Neuron (in vitro differentiated cells): ENCODE results near the gene CHCHD3.
"Not testable (repeated sequence)": the region's sequence is repeated elsewhere in the genome, so short reads cannot be mapped to it uniquely, and the experiment has no call there.

Experiments used
- H2AFZ ChIP-seq: one replicate; pipeline ENCODE4 v1.6.1; 2013; ENCODE audit warnings: low read depth, mild to moderate bottlenecking, inconsistent platforms, low read length, moderate library complexity
- H3K27me3 ChIP-seq: one replicate; pipeline ENCODE4 v1.6.1; 2013; ENCODE audit warnings: low read length; ENCODE audit not compliant: insufficient read depth
- H3K36me3 ChIP-seq: one replicate; pipeline ENCODE4 v1.6.1; 2013; ENCODE audit warnings: low read length; ENCODE audit not compliant: insufficient read depth
- H3K4me1 ChIP-seq: one replicate; pipeline ENCODE4 v1.6.1; 2013; ENCODE audit warnings: low read length; ENCODE audit not compliant: insufficient read depth
- H3K4me3 ChIP-seq: 2 replicates; pipeline ENCODE4 v1.5.1; 2013; ENCODE audit warnings: mild to moderate bottlenecking, low read length, moderate library complexity
- H3K9me3 ChIP-seq: one replicate; pipeline ENCODE4 v1.6.1; 2013; ENCODE audit warnings: low read length

The CHCHD3 gene

DNA sequence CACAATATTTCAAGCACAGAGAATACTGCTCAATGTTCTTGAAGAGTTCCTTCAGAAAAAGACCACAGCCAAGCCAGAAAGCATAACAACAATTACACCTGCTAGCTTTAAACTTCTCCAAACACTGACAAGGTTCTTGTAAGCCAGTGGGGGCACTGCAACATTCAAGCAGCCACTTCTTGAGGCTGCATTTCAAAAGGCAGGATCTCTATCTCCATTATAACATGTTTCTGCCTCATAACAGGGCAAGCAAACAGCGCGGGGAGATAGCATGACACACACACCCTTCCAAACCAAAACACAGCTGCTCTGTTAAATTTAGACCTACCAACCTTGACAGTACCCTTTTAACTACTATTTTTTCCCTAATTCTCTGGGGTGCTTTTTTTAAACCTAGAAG lies 30.8 kb downstream of the CHCHD3 start:
- Histone ChIP-seq H3K27me3 (no peaks in the 10 kb centered on the region), H2AFZ (no peak overlapping the region), H3K36me3 (peaks cover 3% of the 10 kb centered on the region), H3K4me3 (no peak overlapping the region), H3K4me1 (peaks cover 7% of the 10 kb centered on the region), H3K9me3 (no peaks in the 10 kb centered on the region)

GRCh38 chr7:133050200-133050995 lies 31.5 kb downstream of the CHCHD3 start:
- H3K4me3 ChIP-seq: no peak overlapping the region
- no peaks in the 10 kb centered on the region for H3K9me3 ChIP-seq
- peaks cover 7% of the 10 kb centered on the region for H3K4me1 ChIP-seq
- H3K36me3 ChIP-seq: peaks cover 3% of the 10 kb centered on the region
- H3K27me3 ChIP-seq: no peaks in the 10 kb centered on the region
- no peak overlapping the region for H2AFZ ChIP-seq

DNA sequence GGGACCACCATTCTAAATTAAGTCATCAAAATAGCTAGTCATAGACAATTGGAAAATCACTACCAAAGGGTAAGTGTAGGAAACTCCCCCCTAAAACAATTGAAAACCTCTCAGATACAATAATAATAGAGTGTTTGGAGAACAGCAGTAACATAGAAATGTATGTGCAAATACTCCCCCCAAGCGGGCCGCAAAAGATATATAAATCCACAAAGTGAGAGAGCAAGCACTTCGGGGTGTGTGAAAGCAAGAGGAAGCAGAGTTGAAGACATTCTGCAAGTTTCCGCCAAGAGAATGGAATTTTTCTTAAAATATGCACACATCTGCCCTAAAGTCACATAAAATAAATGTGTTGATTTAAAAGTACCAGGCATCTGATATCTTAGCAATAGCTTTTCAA lies 33.3 kb downstream of the CHCHD3 start:
- Histone ChIP-seq H3K36me3 (peaks cover 3% of the 10 kb centered on the region), H3K27me3 (no peaks in the 10 kb centered on the region), H2AFZ (no peak overlapping the region), H3K9me3 (no peaks in the 10 kb centered on the region), H3K4me3 (no peak overlapping the region), H3K4me1 (peaks cover 13% of the 10 kb centered on the region)

DNA sequence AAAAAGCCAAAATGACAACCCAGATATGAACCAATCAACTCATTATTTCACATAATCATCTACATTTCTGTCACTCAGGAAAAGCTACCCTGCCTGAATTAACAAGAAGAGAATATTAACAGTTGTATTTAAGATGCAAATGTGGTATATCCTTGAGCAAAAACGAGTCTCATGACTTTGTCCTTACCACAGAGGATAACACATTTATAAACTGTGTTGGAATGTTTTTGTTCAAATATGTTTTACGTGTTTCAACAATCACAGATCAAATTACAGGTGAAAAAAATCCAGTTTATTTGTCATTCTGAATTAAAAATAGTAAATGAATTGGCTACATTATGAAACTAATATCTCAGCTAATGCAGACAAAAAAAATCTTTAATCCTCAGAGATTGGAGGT lies 34.6 kb downstream of the CHCHD3 start:
- Histone ChIP-seq H3K27me3 (no peaks in the 10 kb centered on the region), H2AFZ (no peak overlapping the region), H3K9me3 (no peaks in the 10 kb centered on the region), H3K36me3 (peaks cover 3% of the 10 kb centered on the region), H3K4me3 (no peak overlapping the region), H3K4me1 (peaks cover 11% of the 10 kb centered on the region)

- no peak overlapping the region for H2AFZ ChIP-seq
- H3K36me3 ChIP-seq: peaks cover 3% of the 10 kb centered on the region
- no peak overlapping the region for H3K4me3 ChIP-seq
- no peaks in the 10 kb centered on the region for H3K27me3 ChIP-seq
- peaks cover 8% of the 10 kb centered on the region for H3K4me1 ChIP-seq
- H3K9me3 ChIP-seq: peaks cover 1% of the 10 kb centered on the region
Measured at GRCh38 chr7:133044722-133045473, 37.0 kb downstream of the CHCHD3 start.

DNA sequence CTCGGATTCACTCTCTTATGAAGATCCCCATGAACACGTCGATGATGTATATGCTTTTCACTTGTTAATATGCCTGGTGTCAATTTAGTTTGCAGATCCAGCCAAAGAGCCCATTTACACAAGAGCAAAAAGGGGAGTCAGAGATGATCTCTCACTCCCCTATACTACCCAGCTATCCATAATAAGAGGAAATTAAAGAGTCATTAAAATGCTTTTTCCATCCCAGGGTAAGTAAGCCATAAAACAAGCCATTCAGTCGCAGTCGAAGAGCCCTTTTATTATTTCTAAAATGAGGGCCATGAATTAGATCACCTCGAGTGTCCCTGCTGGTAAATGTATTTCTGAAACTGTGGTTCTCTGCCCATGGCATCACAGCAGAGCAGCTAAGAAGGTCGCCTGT lies 41.2 kb downstream of the CHCHD3 start:
- no peaks in the 10 kb centered on the region for H3K36me3 ChIP-seq
- no peak overlapping the region for H2AFZ ChIP-seq
- H3K27me3 ChIP-seq: no peaks in the 10 kb centered on the region
- peaks cover 8% of the 10 kb centered on the region for H3K4me1 ChIP-seq
- H3K9me3 ChIP-seq: peaks cover 1% of the 10 kb centered on the region
- H3K4me3 ChIP-seq: no peak overlapping the region

GRCh38 chr7:133040178-133040577 lies 41.7 kb downstream of the CHCHD3 start:
- no peak overlapping the region for H3K4me3 ChIP-seq
- no peaks in the 10 kb centered on the region for H3K36me3 ChIP-seq
- no peak overlapping the region for H2AFZ ChIP-seq
- no peaks in the 10 kb centered on the region for H3K27me3 ChIP-seq
- peaks cover 1% of the 10 kb centered on the region for H3K9me3 ChIP-seq
- H3K4me1 ChIP-seq: peaks cover 6% of the 10 kb centered on the region

DNA sequence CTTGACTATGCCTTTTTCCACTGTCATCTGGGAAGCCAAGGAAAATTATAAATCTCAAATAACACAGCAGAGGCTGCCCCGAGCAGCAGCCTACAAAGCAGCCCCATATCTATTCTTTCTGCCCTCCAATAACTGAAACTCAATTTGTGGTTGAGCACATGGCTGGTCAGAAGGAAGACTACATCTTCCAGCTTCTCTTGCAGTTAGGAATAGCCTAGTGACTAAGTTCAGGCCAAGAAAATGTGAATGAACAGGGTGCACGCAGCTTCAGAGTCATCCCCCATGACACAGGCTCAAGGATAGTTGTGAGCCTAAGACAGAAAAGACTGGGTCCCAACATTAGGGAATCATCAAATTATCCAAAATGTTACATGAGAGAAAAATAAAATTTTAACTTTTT lies 42.3 kb downstream of the CHCHD3 start:
- Histone ChIP-seq H3K4me1 (peaks cover 1% of the 10 kb centered on the region), H3K4me3 (no peak overlapping the region), H3K36me3 (no peaks in the 10 kb centered on the region), H3K9me3 (peaks cover 1% of the 10 kb centered on the region), H3K27me3 (no peaks in the 10 kb centered on the region), H2AFZ (no peak overlapping the region)

DNA sequence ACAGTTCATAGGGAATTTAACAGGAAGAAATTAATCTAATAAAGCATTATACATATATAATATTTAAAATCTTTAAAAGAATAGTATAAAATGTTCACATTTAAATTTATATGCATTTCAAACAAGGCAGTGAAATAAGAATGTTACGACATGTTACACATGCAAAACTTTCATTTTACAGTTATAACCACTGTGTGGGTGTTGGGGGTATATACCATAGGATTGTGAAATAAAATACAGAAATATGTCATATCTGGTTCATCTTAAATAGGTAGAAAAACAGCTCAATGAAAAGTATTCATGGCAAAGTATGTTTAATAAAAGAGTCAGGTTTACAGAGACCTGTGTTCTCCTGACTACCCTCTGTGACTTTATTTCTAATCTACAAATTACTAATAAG lies 45.6 kb downstream of the CHCHD3 start:
- Histone ChIP-seq H3K4me3 (no peak overlapping the region), H3K9me3 (peaks cover 1% of the 10 kb centered on the region), H3K36me3 (no peaks in the 10 kb centered on the region), H3K27me3 (no peaks in the 10 kb centered on the region), H3K4me1 (no peaks in the 10 kb centered on the region), H2AFZ (no peak overlapping the region)

DNA sequence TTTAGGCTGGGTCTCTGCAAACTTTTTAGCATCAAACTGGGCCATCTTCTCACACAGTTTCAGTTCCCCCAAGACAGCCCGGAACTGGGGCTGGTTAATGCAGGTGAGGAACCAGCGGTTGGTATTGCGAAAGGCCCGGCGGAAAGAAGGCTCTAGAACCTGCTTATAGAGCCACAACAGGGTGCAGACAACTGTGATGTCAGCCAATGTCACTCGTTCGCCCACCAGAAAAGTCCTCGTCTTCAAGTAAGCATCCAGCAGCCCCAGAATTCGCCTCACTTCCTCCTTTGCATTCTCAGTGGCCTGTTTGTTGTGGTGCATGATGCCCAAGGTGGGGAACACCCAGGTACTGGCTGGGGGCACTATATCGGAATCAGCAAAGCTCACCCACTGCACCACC lies 46.6 kb downstream of the CHCHD3 start:
- not testable (repeated sequence) for H3K4me3 ChIP-seq, H3K9me3 ChIP-seq, H3K4me1 ChIP-seq, H2AFZ ChIP-seq, H3K27me3 ChIP-seq, H3K36me3 ChIP-seq

DNA sequence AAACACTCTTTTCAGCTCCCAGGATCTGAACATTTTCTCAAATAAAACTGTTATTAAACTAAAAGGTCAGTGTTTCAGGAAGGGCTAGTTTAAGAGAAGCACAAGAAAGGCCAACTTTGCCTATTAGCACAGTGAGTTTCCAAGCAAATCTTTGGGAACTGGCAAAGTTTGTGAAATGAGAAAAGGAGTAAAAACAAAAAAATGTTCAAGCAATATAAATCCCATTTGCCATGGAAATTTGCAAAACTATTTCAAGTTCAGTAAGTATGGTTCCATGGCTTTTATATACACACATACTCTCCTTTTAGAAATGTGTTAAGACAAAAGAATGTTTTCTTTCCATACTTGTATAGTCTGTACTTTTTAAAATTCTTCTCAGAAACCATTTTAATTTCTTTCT lies 51.5 kb downstream of the CHCHD3 start:
- H3K4me3 ChIP-seq: no peak overlapping the region
- H3K36me3 ChIP-seq: no peaks in the 10 kb centered on the region
- H3K4me1 ChIP-seq: no peaks in the 10 kb centered on the region
- no peaks in the 10 kb centered on the region for H3K27me3 ChIP-seq
- H2AFZ ChIP-seq: no peak overlapping the region
- peaks cover 2% of the 10 kb centered on the region for H3K9me3 ChIP-seq

DNA sequence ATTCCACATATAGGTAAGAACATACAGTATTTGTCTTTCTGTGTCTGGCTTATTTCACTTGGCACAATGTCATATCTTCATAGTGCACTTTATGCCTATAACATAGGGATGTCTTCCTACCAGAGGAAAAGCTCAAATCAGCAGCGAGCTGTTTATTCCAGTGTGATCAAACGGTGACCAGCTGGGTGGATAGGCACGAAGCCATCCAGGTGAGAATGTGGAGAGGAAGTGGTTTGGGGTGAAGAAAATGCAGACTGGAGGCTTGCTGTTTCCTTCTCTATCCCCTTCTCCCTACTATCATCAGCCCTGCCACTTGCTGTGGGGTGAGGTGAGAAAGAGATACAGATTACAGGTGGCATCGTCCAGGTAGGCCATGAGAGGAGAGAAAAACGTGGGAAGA lies 52.4 kb downstream of the CHCHD3 start:
- H3K4me1 ChIP-seq: no peaks in the 10 kb centered on the region
- H3K36me3 ChIP-seq: no peaks in the 10 kb centered on the region
- H3K27me3 ChIP-seq: no peaks in the 10 kb centered on the region
- H2AFZ ChIP-seq: no peak overlapping the region
- no peak overlapping the region for H3K4me3 ChIP-seq
- H3K9me3 ChIP-seq: peaks cover 2% of the 10 kb centered on the region

- no peaks in the 10 kb centered on the region for H3K4me1 ChIP-seq
- no peaks in the 10 kb centered on the region for H3K36me3 ChIP-seq
- H3K27me3 ChIP-seq: no peaks in the 10 kb centered on the region
- no peak overlapping the region for H3K4me3 ChIP-seq
- H3K9me3 ChIP-seq: peaks cover 2% of the 10 kb centered on the region
- H2AFZ ChIP-seq: no peak overlapping the region
Measured at GRCh38 chr7:133027397-133027796, 54.5 kb downstream of the CHCHD3 start.
